IPS-18c (cell line): ENCODE measurements around the gene BSN.

Experiments used
- H3K4me3 ChIP-seq: 2 replicates; pipeline ENCODE4 v1.7.0; 2013; ENCODE audit warnings: low read depth, mild to moderate bottlenecking, low read length, moderate library complexity; ENCODE audit not compliant: insufficient read depth
- H3K9me3 ChIP-seq: one replicate; pipeline ENCODE4 v1.6.1; 2013; ENCODE audit warnings: mild to moderate bottlenecking, low read length, moderate library complexity; ENCODE audit not compliant: control insufficient read depth, insufficient read depth

BSN gene

DNA sequence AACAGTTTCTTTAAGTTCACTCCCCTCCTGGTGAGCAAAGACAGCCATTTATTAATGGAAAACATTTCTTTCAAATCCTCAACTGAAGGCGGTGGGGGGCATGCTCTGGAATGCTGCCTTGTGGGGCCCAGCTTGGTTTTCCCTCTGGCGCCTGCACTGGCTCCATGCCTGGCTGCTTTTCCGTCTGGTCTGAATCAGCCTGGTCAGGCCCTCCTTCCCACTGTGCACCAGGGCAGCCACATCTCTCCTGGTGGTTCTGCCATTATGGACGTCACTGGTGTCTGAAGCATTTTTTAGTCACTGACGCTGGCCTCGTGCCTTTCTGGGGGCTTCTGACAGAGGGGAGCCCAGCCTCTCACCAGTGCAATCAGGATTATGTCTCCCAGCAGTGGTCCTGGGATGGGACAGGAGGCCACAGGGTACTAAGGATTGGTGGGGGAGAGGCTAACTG lies 62.2 kb downstream of the BSN start:
- no peak overlapping the region for H3K4me3 ChIP-seq

DNA sequence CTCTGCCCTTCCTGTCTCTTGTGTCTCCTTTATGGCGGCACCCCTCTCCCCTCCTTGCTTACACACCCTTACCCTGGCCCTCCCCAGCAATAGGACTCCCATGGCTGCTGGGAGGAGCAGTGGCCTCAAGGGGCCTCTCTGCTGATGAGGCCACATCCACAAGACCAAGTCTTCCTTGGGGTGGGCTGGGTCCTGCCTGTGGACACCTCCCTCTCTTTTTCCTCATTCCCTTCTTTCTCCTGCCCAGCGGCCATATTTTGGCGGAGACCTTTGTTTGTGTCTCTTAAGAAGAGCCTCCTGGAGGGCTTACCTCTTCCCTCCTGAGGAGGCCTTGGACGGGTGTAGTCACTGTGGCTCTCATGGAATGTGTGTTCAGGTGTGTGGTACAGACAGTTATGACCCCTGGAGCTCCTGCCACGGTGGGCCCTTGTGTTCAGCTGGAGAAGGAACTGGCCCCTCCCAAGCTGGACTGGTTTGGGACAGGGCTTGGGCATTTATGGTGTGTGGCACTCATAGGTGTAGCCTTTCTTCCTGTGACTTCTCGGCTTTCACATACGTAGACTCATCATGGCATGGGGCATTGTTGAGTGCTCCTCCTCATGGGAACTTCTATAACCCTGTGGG lies 63.2 kb downstream of the BSN start:
- Histone ChIP-seq H3K4me3 (no peak overlapping the region), H3K9me3 (no peaks in the 10 kb centered on the region)

More for the DNA sequence above, 62.2 kb downstream of the BSN start:
- no peaks in the 10 kb centered on the region for H3K9me3 ChIP-seq

DNA sequence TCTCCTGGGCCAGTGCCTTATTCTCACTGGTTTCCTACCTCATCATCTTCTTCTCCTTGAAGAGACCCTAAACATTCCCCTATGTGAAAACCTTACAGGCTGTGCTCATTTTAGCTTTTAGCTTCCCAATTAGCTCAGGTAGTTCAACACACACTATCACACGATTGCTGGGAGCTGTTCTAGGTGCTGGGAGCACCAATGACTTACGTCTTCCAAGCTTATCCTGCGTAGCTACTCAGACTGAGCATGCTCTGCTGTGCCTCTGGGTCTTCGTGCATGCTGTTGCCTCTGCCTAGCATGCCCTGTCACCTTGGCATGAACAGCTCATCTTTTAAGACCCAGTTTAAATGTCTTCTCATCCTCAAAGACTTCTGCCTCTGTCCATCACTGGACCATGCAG lies 64.1 kb downstream of the BSN start:
- no peak overlapping the region for H3K4me3 ChIP-seq
- H3K9me3 ChIP-seq: no peaks in the 10 kb centered on the region

DNA sequence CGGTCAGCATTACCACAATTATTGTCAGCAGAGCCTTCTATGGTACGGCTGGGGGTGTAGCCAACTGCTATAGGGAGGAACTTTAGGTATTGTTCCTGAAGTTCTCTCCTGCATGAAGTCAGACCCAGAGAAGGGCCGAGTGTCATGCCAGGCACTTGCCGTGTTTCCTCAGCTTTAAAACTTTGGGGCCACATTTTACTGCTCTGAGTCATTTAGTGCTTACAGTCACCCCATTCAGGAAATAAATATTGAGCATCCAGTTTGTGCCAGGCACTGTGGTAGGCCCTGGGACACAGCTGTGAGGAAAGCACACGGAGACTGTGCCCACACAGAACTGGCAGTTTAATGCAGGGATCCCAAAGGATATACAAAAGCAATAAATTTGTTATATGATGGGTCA lies 65.4 kb downstream of the BSN start:
- Histone ChIP-seq H3K9me3 (no peaks in the 10 kb centered on the region), H3K4me3 (no peak overlapping the region)

DNA sequence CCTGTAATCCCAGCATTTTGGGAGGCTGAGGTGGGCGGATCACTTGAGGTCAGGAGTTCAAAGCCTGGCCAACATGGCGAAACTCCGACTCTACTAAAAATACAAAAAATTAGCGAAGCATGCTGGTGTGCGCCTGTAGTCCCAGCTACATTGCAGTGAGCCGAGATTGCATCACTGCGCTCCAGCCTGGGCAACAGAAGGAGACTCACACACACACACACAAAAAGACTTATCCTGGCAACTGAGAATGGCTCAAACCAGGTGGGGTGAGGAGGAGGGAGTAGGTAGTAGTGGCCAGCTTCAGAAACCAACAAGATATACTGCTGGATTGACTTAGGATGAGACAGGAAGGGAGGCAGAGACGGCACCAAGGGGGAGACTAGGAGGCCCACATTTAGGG lies 66.5 kb downstream of the BSN start:
- H3K9me3 ChIP-seq: no peaks in the 10 kb centered on the region
- H3K4me3 ChIP-seq: no peak overlapping the region

DNA sequence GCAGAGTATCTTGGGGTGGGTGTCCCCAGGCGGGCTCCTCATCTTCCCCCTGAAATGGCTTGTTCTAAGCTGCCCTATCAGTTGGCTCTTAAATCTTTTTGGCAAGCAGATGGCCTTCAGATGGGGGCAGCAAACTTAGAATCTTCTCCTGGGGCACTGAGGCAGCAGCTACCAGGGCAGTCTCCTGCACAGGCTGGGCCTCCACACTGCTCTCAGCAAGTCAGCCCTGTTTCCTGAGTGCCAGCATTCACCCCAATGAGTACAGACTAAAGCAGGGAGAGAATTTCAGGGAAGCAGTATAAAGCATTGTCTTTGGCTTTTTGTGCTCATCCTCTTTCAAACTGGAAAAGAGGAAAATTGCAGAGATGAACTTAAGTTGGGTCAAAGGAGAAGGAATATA lies 68.8 kb downstream of the BSN start:
- Histone ChIP-seq H3K9me3 (no peaks in the 10 kb centered on the region), H3K4me3 (no peak overlapping the region)

DNA sequence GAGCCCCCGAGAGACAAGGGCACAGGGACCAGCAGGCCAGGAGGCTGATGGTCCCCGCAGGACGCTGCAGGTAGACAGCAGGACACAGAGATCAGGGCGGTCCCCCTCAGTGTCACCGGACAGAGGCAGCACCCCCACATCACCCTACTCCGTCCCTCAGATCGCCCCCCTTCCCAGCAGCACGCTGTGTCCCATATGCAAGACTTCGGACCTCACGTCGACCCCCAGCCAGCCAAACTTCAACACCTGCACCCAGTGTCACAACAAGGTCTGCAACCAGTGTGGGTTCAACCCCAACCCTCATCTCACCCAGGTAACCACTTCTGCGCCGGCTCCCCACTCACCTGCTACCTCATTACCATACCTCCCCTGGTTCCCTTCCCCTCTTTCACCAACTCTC lies 70.8 kb downstream of the BSN start:
- H3K9me3 ChIP-seq: no peaks in the 10 kb centered on the region
- no peak overlapping the region for H3K4me3 ChIP-seq

DNA sequence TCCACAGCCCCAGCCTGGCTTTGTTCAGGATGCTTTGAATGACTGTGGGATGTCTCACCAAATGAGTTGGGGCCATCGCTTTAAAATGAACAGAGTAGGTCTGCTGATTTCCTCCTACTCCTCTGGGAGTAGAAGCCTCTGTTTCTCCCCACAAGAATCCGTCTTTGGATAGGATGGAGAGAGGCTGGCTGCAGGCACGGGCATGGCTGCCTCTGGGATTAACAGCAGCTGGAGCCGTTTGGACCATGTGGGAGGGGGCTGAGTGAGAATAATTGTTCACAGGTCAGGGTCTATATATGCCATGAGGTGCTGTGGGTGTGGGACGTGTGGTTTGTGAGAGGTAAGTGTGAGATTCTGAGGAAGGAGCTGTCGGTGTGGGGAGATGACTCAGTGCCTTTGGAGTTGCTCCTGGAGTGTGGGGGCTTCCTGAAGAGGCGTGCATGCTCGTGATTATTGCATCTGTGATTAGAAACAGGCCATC lies 71.9 kb downstream of the BSN start:
- Histone ChIP-seq H3K4me3 (no peak overlapping the region), H3K9me3 (no peaks in the 10 kb centered on the region)

DNA sequence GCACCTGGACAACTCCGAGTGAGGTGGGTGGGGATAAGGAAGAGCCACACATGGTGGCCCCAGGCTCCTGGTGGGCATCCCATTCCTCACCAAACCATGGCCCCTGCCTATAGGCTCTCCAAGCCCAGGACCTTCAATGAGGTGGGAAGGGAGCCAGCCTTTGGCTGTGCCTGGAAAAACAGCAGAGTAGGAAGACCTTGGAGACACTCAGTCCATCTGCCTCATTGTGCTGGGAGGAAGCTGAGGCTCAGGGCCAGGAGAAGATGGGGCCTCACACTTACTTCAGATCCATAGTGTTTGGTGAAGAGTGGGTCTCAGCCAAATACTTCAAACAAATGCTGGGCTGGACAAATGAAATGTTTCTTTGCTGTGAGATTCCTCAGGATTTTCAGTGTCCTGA lies 72.5 kb downstream of the BSN start:
- Histone ChIP-seq H3K4me3 (no peak overlapping the region), H3K9me3 (no peaks in the 10 kb centered on the region)

DNA sequence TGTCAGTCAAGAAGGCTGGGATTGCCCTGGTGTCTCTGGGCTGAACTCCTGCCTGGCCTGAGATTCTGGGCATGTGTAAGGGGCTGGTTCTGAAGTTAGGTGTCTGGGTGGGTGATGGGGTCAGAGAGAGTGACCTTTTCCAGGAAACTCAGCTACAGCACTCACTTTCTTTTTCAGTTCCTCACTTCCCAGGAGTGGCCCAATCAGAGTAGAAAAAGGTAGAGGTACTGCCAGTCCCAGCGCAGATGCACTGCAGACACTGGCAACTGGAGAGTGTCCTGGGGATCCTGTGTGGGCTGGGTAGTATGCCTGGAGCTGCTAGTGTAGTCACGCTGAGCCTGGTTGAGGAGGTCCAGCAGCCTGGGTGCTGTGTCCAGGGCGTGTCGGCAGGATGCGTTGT lies 73.4 kb downstream of the BSN start:
- Histone ChIP-seq H3K4me3 (no peak overlapping the region), H3K9me3 (no peaks in the 10 kb centered on the region)

DNA sequence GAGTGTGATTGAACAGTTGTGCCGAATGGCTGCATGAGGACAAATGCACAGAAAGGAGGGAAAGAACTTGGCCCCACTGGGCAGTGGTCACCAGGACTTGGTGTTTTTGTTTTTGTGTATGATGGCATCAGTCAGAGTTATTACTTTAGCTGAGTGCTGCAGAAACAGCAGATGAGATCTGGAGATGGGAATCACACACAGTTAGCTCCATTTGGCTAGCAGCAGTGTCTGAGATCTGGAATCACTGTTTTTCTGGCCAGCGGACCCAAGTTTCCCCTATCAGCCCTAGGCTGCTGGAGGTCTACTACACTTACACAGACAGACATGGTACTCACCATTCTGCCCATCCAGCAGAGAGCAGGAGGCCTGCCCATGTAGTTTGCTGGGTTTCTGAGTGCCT lies 74.0 kb downstream of the BSN start:
- Histone ChIP-seq H3K4me3 (no peak overlapping the region), H3K9me3 (no peaks in the 10 kb centered on the region)

DNA sequence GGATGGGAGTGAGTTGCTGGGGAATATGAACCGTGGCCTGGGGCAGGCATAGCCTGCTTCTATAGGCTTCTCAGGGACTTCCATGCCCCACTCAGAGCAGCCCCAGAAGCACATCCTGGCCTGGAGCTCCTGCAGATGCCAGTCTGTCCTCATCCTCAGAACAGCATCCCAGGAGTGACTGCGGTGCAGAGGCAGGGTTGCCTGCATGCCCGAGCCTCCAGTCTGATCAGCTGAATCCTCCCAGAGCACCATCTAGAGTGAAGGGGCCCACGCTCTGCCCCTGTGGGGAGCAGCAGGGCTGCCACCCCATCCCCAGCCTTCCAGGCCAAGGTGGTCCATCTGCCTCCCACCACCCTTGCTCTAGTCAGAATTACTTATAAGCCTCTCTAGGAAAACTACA lies 75.2 kb downstream of the BSN start:
- Histone ChIP-seq H3K4me3 (no peak overlapping the region), H3K9me3 (no peaks in the 10 kb centered on the region)

DNA sequence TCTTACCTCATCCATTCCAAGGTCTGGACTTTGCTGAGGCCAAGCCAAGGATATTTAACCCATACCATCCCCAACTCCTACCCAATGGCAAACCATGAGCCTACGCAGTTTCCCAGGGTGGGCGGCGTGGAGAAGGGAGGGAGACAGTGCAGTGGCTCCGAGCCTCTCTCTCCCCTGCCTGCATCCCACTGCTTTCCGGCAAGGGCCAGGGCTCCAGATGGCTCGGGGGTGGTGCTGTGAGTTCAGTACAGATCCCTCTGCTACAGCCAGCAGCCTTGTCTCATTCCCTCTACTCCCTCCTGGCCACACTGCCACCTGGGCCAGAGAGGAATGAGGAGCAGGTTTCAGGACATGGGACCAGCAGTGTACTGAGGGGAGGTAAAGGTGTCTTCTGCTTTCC lies 75.6 kb downstream of the BSN start:
- no peak overlapping the region for H3K4me3 ChIP-seq
- no peaks in the 10 kb centered on the region for H3K9me3 ChIP-seq

DNA sequence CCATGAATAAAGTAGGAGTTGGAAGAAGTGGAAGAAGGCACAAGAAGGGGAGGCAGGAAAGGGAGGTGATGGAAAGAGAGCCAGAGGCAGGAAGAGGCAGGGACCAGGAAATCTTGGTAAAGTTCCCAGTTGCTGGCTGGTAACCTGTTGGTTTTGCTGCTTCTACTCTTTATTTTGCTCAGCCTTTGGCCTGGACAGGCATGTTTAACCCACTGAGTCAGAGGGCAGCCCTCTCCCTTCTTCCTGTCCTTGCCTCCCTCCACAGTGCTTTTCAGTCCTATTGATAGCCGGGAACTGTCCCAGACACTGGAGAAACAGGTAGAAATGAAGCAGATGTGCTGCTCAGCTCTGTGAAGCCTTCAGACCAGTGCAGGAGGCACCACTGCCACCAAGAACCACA lies 76.5 kb downstream of the BSN start:
- Histone ChIP-seq H3K9me3 (no peaks in the 10 kb centered on the region), H3K4me3 (no peak overlapping the region)

DNA sequence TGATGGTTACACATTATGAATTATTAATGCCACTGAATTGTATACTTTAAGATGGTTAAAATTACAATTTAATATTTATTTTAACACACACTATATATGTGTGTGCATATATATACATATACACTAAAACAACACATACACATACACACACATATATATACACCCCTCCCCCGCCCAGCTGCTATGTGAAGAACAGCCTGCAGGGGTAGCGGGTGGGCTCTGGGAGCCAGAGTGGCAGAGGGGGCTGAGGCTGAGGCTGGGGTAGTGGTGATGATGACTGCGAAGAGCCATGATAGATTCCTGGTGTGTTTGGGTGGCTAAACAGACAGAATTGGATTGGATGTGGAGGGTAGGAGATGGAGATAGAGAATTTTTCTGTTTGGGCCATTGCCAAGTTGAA lies 80.5 kb downstream of the BSN start:
- no peaks in the 10 kb centered on the region for H3K9me3 ChIP-seq
- H3K4me3 ChIP-seq: no peak overlapping the region

DNA sequence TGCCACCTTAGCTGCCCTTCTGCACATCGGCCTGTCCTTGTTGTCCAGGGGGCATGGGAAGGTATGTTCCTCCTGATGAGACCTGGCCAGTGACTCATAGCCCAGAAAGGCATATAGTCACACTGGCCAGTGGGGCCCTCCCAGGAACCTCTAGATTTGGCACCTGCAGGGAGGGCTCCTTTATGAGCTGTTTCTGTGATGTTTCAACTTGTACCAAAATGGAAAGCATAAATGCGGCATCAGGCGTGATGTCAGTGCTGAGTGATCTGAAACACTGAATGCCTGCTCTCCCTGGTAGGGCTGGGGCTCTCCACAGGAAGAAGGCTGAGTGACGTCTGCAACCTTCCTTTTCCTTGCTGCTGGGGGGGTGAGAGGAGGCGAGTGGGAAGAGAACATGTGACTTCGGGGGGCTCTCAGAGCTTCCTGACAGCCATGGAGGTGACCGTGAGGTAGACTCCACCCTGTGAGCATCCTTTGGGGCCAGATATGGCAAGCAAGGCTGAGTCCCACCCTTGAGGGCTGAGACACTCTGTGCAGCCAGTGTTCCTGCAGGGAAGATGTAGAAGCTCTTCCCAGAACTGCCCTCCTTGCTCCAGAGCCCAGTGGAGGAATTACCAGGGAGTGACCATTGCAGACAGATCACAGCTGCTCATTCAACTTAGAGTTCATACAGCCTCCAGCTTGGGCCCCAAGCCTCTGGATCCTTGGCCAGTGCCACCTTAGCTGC lies 82.8 kb downstream of the BSN start:
- H3K9me3 ChIP-seq: no peaks in the 10 kb centered on the region

DNA sequence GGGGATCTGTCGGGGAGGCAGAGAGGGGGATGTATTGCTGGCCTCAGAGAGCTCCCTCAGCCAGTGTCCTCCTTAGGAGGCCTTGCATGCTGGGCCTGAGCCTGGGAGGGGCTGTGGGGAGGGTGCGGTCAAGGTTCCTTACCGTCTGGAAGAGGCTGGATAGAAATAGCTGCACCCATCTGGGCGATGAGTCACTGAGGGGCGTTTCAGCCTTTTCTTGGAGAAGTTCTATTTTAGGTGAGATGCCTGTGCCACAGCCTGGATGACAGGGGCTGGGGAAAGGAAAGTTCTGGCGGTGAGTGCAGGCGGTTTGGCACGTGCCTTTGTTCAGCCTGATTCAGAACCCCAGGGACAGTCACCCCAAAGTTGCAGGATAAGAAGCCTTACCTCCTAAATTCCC lies 84.2 kb downstream of the BSN start:
- Histone ChIP-seq H3K9me3 (no peaks in the 10 kb centered on the region), H3K4me3 (no peak overlapping the region)

More for the DNA sequence above, 82.8 kb downstream of the BSN start:
- no peak overlapping the region for H3K4me3 ChIP-seq

DNA sequence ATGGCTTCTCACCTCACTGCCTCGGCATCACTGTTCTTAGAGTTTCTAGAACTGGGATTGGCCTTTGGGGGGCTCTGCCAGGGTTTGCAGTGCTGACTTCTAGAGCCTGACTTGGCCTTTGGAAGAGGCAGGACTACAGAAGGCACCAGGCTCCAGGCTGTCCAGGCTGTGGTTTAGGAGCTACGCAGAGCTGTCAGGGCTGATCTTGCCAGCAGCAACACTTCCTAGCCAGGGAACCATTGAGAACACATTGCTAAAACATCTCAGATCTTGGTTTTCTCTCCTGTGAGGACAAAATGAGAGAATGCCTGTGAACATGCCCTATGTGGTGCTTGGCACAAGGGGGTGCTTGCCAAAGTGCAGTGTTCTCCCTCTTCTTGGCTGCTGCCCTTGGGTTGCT lies 85.3 kb downstream of the BSN start:
- H3K4me3 ChIP-seq: no peak overlapping the region
- no peaks in the 10 kb centered on the region for H3K9me3 ChIP-seq

DNA sequence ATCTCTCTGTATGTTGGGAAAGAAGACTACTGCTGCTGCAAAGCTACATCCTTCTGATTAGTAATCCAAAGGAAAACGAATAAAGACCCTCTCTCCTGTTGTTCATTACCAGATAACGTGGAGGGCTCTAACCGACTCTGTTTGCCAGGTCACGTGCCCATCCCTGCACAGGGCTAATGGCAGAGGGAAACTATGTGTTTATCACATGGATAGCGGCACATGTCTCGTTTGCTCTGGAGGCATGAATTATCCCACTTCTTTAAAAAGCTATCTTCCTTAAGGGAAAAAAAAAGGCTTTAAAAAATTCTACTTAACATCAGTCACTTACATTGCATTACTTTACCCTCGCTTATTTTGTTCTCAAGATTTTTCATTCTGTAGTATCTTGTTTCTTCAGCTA lies 87.0 kb downstream of the BSN start:
- Histone ChIP-seq H3K9me3 (no peaks in the 10 kb centered on the region), H3K4me3 (no peak overlapping the region)
